ENCODE data around the gene TASOR2. TPM values are rescaled to one million over a fixed set of nuclear protein-coding genes. Genes with fewer than 3 reads are reported as not detected.

The TASOR2 gene
- total RNA-seq, 1 donor from 2014 or later = 59.6 TPM

DNA sequence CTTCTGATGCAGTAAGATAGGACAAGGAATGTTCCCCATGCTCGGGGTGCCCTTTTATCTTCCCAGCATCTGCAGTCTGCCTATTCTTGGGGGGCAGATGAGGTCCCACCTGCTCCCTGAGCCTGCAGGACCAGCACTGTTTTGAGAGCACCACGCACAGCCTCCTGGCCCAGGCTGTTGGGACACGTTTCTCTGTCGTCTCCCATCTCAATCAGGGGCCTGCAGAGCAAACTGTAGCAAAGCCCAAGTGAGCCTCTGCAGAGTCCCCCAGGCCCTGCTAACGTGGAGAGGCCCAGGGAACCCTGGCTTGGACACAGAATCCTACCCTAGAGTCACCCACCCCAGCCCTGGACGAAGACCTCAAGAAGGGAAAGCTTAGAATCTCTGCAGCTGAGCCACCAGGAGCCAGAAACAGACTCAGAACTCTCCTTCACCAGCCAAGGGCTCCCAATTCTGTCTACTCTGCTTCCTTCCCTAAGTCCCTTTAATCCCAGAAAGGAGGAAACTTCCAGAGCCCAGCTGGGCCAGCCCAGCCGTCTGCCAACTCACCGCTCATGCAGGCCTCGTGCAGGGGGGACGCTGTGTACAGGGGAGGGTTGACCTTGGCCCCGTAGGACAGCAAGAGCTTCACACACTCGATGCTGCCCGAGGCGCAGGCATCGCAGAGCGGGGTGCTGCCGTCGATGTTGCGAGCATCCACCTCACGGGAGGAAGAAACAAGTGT, 33.8 kb upstream of the TASOR2 start:
- no peak overlapping the region for H3K4me3 Mint-ChIP-seq (ENCODE audit: unreplicated experiment)
- no peak for DNase-seq (ENCODE audit: extremely low spot score, unreplicated experiment)

DNA sequence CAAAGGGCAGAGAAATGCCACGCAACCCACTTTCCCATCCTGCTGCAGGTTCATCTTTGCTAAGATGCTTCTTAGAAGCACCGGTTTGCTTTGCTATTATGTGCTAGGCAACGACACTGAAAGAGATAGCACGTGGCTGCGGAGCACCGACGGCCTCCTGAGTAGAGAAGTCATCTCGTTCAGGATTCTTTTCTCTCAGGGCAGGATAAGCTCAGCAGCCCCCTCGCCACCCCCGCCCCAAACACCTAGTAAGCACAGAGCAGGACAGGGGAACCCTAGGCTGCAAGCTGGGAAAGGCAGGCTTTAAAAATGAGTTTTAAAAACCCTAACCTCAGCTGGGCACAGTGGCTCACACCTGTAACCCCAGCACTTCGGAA, 33.3 kb upstream of the TASOR2 start:
- Mint-ChIP-seq H3K27ac (ENCODE audit: unreplicated experiment) (no peak overlapping the region), H3K4me3 (ENCODE audit: unreplicated experiment) (no peak overlapping the region), H3K4me1 (ENCODE audit: unreplicated experiment) (no peaks in the 10 kb centered on the region), H3K9me3 (ENCODE audit: unreplicated experiment) (no peaks in the 10 kb centered on the region), H3K27me3 (ENCODE audit: unreplicated experiment) (no peaks in the 10 kb centered on the region), H3K36me3 (ENCODE audit: unreplicated experiment) (peaks cover 18% of the 10 kb centered on the region)
- TF ChIP-seq, protein P1, sequence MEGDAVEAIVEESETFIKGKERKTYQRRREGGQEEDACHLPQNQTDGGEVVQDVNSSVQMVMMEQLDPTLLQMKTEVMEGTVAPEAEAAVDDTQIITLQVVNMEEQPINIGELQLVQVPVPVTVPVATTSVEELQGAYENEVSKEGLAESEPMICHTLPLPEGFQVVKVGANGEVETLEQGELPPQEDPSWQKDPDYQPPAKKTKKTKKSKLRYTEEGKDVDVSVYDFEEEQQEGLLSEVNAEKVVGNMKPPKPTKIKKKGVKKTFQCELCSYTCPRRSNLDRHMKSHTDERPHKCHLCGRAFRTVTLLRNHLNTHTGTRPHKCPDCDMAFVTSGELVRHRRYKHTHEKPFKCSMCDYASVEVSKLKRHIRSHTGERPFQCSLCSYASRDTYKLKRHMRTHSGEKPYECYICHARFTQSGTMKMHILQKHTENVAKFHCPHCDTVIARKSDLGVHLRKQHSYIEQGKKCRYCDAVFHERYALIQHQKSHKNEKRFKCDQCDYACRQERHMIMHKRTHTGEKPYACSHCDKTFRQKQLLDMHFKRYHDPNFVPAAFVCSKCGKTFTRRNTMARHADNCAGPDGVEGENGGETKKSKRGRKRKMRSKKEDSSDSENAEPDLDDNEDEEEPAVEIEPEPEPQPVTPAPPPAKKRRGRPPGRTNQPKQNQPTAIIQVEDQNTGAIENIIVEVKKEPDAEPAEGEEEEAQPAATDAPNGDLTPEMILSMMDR (IDR thresholded peaks at IDR 0.05) = no peak
- no peak for DNase-seq (ENCODE audit: extremely low spot score, unreplicated experiment)

More for the DNA sequence above, 33.8 kb upstream of the TASOR2 start:
- Mint-ChIP-seq H3K27me3 (ENCODE audit: unreplicated experiment) (no peaks in the 10 kb centered on the region), H3K27ac (ENCODE audit: unreplicated experiment) (no peak overlapping the region), H3K4me1 (ENCODE audit: unreplicated experiment) (no peaks in the 10 kb centered on the region), H3K9me3 (ENCODE audit: unreplicated experiment) (no peaks in the 10 kb centered on the region), H3K36me3 (ENCODE audit: unreplicated experiment) (peaks cover 18% of the 10 kb centered on the region)
- TF ChIP-seq, protein P1 (IDR thresholded peaks at IDR 0.05) = no peak

DNA sequence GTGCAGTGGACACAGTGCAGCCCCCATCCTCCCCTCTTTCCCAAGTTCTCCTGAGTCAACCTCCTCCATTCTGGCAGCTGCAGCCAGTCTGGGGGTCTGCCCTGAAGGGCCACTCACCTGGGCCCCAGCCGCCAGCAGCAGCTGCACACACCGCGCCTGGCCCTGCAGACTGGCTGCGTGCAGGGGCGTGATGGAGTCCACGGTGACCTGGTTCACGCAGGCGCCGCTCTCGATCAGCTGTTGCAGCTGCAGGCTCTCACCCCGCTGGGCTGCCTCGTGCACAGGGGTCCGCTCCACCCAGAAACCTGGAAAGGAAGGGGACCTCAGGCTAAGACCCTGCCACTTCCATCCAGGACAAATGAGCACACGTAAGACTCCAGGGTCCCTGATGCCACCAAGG, 31.9 kb upstream of the TASOR2 start:
- H3K27me3 Mint-ChIP-seq (ENCODE audit: unreplicated experiment) = no peaks in the 10 kb centered on the region
- H3K36me3 Mint-ChIP-seq (ENCODE audit: unreplicated experiment) = peaks cover 10% of the 10 kb centered on the region
- H3K9me3 Mint-ChIP-seq (ENCODE audit: unreplicated experiment) = no peaks in the 10 kb centered on the region
- no peak for DNase-seq (ENCODE audit: extremely low spot score, unreplicated experiment)
- TF ChIP-seq, protein P1 (IDR thresholded peaks at IDR 0.05) = no peak
- no peak overlapping the region for H3K4me3 Mint-ChIP-seq (ENCODE audit: unreplicated experiment)
- H3K27ac Mint-ChIP-seq (ENCODE audit: unreplicated experiment) = no peak overlapping the region
- H3K4me1 Mint-ChIP-seq (ENCODE audit: unreplicated experiment) = no peaks in the 10 kb centered on the region

DNA sequence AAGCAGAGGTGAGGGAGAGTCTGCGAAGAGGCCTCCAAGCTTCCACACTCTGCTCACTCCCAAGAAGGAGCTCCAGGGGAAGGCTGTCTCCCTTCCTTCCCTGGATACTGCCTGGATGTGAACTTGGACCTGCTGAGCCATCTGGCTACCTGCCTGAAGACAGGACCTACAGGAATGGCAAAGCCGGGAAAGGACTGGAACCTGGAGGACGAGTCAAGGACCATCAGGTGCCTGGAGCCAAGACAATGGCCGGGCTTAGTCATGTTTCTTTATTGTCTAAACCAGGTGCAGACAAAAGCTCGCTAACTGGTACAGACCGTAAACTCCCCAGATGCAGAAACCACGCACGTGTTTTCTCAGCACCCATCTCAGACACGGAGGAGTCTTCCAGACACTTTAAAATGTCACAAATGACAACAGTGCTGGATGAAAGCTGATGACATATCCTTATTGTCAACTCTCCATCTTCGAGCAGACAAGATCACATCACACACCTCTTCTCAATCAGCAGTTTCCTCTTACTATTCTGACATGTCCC, 30.4 kb upstream of the TASOR2 start:
- no peaks in the 10 kb centered on the region for H3K9me3 Mint-ChIP-seq (ENCODE audit: unreplicated experiment)
- no peak overlapping the region for H3K4me3 Mint-ChIP-seq (ENCODE audit: unreplicated experiment)
- no peaks in the 10 kb centered on the region for H3K4me1 Mint-ChIP-seq (ENCODE audit: unreplicated experiment)
- no peaks in the 10 kb centered on the region for H3K27me3 Mint-ChIP-seq (ENCODE audit: unreplicated experiment)
- TF ChIP-seq, protein P1 (IDR thresholded peaks at IDR 0.05) = no peak
- DNase-seq (ENCODE audit: extremely low spot score, unreplicated experiment) = no peak
- H3K27ac Mint-ChIP-seq (ENCODE audit: unreplicated experiment) = no peak overlapping the region
- peaks cover 9% of the 10 kb centered on the region for H3K36me3 Mint-ChIP-seq (ENCODE audit: unreplicated experiment)

DNA sequence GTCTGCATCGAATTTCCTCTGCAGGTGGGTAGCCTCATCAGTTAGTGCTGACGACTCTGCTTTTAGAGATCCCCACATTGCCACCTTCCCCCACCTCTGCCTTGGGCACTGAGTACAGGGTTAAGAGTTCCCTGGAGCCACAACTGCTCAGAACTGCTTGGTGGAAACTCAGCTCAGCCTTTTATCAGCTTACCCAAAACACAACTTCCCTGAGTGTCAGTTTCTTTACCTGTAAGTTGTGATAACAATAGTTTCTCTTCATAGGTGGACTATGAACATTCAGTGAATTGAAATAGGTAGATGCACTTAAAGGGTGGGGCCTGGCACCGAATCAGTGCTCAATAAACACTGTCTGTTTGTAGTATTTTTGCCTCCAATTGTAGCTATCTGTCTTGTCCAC, 29.5 kb upstream of the TASOR2 start:
- Mint-ChIP-seq H3K27ac (ENCODE audit: unreplicated experiment) (no peak overlapping the region), H3K36me3 (ENCODE audit: unreplicated experiment) (peaks cover 4% of the 10 kb centered on the region), H3K9me3 (ENCODE audit: unreplicated experiment) (no peaks in the 10 kb centered on the region), H3K4me3 (ENCODE audit: unreplicated experiment) (no peak overlapping the region), H3K4me1 (ENCODE audit: unreplicated experiment) (no peaks in the 10 kb centered on the region), H3K27me3 (ENCODE audit: unreplicated experiment) (no peaks in the 10 kb centered on the region)
- TF ChIP-seq, protein P1 (IDR thresholded peaks at IDR 0.05) = no peak
- DNase-seq (ENCODE audit: extremely low spot score, unreplicated experiment) = no peak

Measured in osteocyte (in vitro differentiated cells).